Stimulated activated naive CD4-positive, alpha-beta T cell treated with Interleukin-2 at 50 U/mL for 16 hours (primary cell): Measurements from ENCODE around the gene CTSD.
"Not testable (repeated sequence)": the region's sequence is repeated elsewhere in the genome, so short reads cannot be mapped to it uniquely, and the experiment has no call there.

Experiments
- DNase-seq: peaks from one replicate; lab custom pipeline; 2025; lab: John Stamatoyannopoulos, UW

CTSD gene

GRCh38 chr11:1770061-1770460 is 6.3 kb upstream of the CTSD start:
- DNase-seq = no peak

- DNase-seq = not testable (repeated sequence)
Observed at GRCh38 chr11:1769304-1769936, 5.7 kb upstream of the CTSD start.

- DNase-seq = no peak
Observed at GRCh38 chr11:1768141-1768469, 4.4 kb upstream of the CTSD start.

- DNase-seq = no peak
Observed at GRCh38 chr11:1767399-1768140, 3.8 kb upstream of the CTSD start.

- DNase-seq = no peak
Observed at GRCh38 chr11:1766719-1767398, 3.1 kb upstream of the CTSD start.

GRCh38 chr11:1765871-1766718 is 2.4 kb upstream of the CTSD start:
- no peak for DNase-seq

- DNase-seq = no peak
Observed at GRCh38 chr11:1763336-1763795, 361 bp downstream of the CTSD start.

- DNase-seq = no peak
Observed at GRCh38 chr11:1762537-1763302, 1.0 kb downstream of the CTSD start.

- no peak for DNase-seq
Observed at GRCh38 chr11:1761857-1762536, 1.7 kb downstream of the CTSD start.

- DNase-seq = no peak
Observed at GRCh38 chr11:1761110-1761856, 2.4 kb downstream of the CTSD start.

- DNase-seq = no peak
Observed at GRCh38 chr11:1760351-1761109, 3.2 kb downstream of the CTSD start.

- no peak for DNase-seq
Observed at GRCh38 chr11:1759851-1760220, 3.9 kb downstream of the CTSD start.

- no peak for DNase-seq
Observed at GRCh38 chr11:1759151-1759850, 4.4 kb downstream of the CTSD start.

- DNase-seq = no peak
Observed at GRCh38 chr11:1758611-1759150, 5.0 kb downstream of the CTSD start.

GRCh38 chr11:1757861-1758610 is 5.7 kb downstream of the CTSD start:
- peak; percentile 9 for DNase-seq

GRCh38 chr11:1756791-1757771 is 6.6 kb downstream of the CTSD start:
- no peak for DNase-seq
